GM18505 (cell line): ENCODE results near the gene TMC1.
"Not testable (repeated sequence)": the region's sequence is repeated elsewhere in the genome, so short reads cannot be mapped to it uniquely, and the experiment has no call there.

Experiments used
- ATAC-seq: cut with Tn5 transposase; IDR thresholded peaks from one replicate; pipeline ENCODE4 v1.9.1; 2021; ENCODE audit not compliant: unreplicated experiment
- POLR2A ChIP-seq: IDR thresholded peaks from 4 replicates; pipeline ENCODE4 v1.6.1; 2011; ENCODE audit warnings: borderline replicate concordance; ENCODE audit not compliant: insufficient read depth, insufficient read length; ENCODE audit errors: extremely low read depth

The TMC1 gene

DNA sequence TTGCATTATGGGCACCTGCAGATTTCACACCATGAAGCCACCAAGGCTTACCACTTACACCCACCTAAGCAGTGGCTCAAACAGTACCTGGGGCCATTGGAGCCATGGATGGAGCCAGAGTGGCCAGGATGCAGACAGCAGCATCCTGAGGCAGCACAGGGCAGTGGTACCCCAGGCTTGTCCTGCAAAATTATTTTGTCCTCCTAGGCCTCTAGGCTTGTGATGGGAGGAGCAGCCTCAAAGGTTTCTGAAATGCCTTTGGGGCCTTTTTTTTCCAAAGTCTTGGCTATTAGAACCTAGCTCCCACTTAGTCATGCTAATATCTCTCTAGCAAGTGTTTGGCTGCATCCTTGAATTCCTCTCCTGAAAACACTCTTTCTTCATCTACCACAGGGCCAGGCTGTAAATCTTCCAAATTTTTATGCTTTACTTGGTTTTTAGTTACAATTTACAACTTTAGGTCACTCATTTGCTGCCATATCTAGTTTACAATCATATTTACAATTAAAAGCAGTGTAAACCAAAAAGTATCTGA lies 15.7 kb downstream of the TMC1 start:
- ATAC-seq: no peak
- TF ChIP-seq POLR2A: no peak

DNA sequence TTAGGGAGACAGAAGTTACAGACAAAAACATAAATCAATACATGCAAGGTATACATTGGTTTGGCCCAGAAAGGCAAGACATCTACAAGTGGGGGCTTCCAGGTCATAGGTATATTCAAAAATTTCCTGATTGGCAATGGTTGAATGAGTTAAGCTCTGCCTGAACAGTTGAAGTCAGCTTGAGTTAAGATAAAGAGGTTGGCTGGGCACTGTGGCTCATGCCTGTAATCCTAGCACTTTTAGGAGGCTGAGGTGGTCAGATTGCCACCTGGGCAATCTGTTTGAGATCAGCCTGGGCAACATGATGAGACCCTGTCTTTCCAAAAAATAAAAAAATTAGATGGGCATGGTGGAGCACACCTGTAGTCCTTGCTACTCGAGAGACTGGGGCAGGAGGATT lies 16.3 kb downstream of the TMC1 start:
- TF ChIP-seq POLR2A: no peak
- no peak for ATAC-seq

DNA sequence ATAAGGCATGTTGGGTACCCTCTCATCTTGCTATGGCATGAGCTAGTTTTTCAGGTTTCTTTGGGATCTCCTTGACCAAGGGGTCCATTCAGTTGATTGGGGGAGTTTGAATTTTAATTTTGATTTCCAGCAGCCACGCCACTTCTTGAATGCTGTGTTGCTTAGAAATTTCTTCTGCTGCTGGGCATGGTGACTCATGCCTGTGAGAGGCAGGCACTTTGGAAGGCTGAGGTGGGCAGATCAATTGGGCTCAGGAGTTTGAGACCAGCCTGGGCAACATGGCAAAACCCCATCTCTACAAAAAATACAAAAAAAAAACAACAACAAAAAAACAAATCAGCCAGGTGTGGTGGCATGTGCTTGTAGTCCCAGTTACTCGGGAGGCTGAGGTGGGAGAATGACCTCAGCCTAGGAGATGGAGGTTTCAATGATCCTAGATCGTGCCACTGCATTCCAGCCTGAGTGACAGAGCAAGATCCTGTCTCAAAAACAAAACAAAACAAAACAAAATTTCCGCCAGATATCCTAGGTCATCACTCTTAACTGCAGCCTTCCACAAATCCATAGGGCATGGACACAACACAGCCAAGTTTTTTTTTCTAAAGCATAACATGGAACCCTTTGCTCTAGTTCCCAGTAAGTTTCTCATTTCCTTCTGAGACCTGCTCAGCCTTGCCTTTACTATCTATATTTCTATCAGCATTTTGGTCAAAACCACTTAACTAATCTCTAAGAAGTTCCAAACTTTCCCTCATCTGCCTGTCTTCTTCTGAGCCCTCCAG lies 17.7 kb downstream of the TMC1 start:
- no peak for TF ChIP-seq POLR2A
- no peak for ATAC-seq

DNA sequence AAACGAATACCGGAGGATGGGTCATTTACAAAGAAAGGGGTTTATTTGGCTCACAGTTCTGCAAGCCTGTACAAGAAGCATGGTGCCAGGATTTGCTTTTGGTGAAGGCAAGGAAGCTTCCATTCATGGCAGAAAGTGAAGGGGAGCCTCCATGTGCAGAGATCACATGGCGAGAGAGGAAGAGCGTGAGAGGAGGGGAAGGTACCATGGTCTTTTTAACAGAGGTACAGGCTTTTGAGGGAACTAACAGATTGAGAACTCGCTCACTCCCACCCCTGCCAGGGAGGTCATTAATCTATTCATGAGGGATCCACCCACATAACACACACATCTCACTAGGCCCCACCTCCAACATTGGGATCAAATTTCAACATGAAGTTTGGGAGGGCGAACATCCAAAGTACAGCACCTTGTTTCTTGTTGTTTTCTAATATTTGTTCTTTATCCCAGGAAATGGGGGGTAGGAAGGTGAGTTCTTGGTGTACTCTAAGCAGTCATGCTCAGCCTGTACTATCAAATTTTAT lies 18.5 kb downstream of the TMC1 start:
- TF ChIP-seq POLR2A: no peak
- no peak for ATAC-seq

DNA sequence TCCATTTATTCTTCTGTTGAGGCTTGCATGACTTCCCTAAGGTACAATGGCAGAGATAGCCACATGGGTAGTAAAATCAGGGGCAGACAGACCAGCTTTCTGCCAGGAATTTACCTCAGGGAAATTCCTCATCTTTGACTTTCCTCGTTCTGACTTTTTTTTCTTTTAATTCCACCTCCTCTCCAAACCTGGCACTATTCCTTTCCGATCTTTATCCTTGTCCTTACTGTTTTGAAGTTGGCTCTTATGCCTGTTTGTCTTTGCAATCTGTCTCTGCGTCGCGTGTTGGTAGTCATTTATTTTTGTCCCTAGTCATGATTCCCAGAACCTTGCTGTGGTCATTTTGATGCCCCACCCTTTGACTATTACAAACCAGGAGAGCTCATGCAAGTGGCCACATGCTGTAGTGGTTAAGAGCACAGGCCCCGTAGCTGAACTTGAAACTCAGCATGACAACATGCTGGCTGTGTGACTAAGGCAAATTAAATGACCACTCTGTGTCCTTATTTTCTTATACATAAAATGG lies 19.0 kb downstream of the TMC1 start:
- ATAC-seq: no peak
- no peak for TF ChIP-seq POLR2A

DNA sequence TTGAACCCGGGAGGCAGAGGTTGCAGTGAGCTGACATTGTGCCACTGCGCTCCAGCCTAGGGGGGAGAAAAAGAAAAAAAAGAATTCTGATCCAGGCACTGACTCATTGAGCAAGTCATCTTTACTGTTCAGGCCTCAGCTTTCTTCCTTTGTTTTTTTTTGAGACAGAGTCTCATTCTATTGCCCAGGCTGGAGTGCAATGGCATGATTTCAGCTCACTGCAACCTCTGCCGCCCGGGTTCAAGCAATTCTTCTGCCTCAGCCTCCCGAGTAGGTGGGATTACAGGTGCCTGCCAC lies 21.1 kb downstream of the TMC1 start:
- ATAC-seq: not testable (repeated sequence)

DNA sequence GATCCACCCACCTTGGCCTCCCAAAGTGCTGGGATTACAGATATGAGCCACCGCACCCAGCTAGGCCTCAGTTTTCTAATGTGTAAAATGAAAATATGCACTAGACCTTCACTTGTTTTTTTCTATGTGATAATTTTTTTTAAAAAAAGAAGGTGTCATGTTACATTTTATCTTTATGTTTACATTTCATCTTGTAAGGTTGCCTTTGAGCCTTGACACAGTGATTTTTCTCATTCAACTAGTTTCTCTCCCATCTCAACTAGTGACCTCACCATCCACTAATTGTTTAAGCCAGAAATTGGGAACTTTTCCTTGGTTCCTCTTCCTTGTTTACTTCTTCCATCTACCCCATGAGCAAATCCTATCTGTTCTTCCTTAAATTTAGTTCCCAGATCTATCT lies 21.5 kb downstream of the TMC1 start:
- ATAC-seq: no peak
- TF ChIP-seq POLR2A: no peak

DNA sequence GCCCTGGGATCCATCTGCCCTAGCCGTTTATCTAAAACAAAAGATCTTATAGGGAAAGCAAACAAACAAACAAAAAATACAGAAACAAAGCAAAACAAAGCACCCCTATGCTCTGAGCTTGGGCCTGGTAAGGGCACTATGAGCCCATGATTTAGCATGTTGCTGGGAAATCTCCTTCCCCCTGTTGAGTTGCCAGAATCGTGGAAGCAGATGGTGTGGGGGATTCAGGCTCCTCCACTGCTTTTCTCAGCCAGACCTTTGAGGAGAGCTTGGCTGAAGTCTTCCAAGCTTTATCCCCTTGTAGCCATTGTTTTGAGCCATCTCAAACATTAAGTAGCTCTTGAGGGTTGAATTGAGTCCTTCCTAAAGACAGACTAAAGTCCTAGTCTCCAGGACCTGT lies 29.9 kb downstream of the TMC1 start:
- no peak for ATAC-seq
- no peak for TF ChIP-seq POLR2A

DNA sequence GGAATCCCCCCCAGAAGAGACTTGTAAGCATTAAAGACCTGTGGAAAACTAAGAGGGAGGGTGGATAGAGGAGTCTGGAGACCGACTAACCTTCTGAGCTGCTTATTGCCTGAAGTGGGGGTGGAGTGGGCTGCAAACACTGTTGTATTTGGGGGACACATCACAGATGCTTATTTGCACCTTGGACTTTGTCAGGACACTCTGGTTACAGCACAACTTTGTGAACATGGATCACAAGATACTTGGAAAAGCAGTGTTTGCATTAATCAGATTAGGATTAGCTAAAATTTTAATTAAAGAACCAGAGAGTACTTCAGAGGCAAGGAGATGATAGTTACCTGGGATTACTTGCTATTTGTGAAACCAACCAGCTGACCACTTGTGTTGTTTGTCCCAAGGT lies 30.9 kb downstream of the TMC1 start:
- no peak for ATAC-seq
- no peak for TF ChIP-seq POLR2A

DNA sequence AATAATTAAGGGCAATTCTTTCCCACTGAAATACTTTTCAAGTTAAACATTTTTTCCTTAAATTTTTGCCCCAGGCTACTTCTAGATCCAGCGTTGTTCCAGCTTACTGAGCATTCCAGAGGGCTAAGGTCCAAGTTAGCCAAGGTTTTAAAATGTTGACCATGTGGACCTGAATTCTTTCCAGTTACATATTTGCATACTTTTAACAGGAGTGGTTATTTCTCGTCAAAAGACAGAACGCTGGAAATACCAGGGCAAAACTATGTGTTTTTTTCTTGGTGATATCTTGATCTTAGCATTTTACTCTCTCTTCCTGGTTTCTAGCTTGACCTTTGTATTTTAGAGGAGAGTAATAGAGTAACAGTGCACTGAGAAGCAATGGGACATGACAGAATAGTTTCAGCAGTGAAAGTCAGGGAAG lies 32.8 kb downstream of the TMC1 start:
- TF ChIP-seq POLR2A: no peak
- no peak for ATAC-seq

DNA sequence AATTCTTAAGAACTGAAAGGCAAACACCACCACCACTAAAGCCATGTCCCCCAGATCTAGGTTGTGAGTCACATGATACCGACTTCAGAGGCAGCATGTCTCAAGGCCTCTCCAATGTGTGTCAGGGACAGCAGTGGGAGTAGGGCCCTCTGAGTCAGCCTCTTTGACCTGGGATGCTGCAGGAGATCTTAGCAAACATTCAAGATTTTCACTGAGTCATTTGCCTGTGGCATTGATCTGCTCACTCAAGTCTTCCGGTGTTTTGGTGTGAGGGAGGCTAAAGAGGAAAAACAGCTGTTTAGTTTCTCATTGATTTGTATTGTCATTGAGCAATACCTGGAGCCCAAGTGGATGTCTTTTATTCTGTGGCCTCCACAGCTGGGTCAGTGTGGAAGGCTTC lies 36.1 kb downstream of the TMC1 start:
- ATAC-seq: no peak
- no peak for TF ChIP-seq POLR2A

DNA sequence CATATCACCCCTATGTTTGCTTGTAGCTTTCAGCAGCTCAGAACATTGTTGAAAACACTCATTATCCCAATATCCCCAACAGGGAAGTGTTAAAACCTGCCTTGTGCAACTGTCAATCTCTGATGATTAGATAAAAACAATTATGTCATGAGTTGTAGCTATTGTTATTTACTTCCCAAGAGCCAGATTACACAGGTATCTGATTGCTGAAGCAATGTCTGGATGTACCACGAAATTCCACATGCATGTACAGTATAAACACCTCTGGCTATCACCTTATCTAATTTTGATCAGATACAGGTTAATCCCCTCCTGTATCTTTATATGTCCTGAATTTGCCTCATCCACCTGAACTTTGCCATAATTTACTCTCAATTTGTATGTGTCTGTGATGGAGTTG lies 38.7 kb downstream of the TMC1 start:
- TF ChIP-seq POLR2A: no peak
- no peak for ATAC-seq

DNA sequence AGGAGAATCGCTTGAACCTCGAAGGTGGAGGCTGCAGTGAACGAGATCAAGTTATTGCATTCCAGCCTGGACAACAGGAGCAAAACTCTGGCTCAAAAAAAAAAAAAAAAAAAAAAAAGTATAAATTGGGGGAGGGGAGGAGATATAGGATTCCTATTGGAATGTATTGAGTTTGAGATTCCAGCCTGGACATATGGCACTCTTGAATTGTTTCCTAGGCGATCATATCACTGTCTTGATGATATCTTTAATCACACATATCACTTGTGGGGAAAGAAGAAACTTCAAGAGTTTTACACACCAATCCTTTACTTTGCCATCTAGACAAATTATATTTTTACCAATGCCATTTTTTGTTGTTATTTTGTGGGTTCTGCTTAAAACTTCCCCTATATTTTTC lies 42.4 kb downstream of the TMC1 start:
- no peak for ATAC-seq
- no peak for TF ChIP-seq POLR2A

DNA sequence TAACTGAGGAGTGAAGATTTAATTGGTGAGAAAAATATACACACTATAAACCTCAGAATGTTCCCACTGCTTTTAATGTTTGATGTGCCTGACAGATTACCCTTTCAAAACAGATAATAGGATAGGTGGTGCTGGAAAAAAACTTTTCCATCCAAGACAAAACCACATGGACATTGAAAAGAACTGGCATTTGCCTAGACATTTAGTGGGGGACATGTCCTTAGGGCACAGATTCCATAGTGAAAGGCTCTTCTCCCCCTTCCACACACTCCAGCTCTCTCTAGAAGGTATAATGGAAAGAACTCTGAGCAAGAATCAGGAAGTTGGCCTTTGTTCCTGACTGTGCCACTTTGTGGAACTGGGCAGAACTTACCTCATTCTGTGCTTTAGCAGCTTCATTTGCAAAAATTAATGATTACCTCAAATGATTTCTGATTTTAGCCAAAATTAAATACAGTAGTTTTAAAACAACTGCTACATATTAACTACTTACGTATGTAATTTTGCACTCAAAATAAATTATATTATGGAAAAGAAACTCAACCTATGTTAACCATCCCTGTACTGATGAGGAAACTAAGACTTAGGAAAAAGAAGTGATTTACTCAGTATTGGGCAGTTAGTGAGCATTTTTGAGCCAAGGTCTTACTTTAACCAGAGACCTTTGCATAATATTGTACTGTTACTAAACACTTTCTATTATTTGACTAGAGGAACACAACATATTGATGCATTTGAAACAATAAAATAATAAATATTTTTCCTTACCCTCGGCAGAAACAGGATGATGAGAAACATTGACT lies 43.3 kb downstream of the TMC1 start:
- no peak for TF ChIP-seq POLR2A
- no peak for ATAC-seq

DNA sequence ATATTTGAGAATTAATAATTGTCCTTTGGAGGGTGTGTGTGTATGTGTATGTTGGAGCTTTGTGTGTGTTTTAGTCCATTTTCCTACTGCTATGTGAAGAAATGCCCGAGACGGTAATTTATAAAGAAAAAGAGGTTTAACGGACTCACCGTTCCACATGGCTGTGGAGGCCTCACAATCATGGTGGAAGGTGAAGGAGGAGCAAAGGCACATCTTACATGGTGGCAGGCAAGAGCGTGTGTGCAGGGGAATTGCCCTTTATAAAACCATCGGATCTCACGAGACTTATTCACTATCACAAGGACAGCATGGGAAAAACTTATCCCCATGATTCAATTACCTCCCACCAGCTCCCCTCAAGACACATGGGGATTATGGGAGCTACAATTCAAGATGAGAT lies 44.1 kb downstream of the TMC1 start:
- ATAC-seq: no peak
- TF ChIP-seq POLR2A: no peak
